NCI-H446 (cell line): ENCODE data around the gene CHEK1.
"Not testable (repeated sequence)": the region's sequence is repeated elsewhere in the genome, so short reads cannot be mapped to it uniquely, and the experiment has no call there.

Experiments used
- DNase-seq, 2 experiments: peaks; one replicate each; lab custom pipeline; 2025; lab: John Stamatoyannopoulos, UW

Gene CHEK1

DNA sequence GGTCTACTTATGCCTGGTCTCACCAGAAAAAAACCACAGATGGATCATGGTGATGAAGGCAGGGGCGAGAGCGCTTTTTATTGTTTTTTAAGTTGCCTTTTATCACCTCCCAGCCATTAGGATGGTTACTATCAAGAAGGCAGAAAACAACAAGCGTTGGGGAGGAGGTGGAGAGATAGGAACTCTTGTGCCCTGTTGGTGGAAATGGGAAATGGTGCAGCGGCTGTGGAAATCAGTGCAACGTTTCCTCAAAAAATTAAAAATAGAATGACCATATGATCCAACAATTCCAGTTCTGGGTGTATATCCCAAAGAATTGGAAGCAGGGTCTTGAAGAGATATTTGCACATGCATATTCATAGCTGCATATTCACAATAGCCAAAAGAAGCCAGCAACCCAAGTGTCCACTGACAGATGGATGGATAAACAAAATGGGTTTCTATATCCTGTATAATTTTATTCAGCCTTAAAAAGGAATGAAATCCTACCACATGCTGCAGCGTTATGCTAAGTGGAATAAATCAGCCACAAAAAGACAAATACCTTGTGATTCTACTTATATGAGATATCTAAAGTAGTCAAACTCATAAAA lies 76.2 kb downstream of the CHEK1 start:
- no peak for DNase-seq

GRCh38 chr11:125701858-125702621 lies 77.1 kb downstream of the CHEK1 start:
- DNase-seq: no peak

DNA sequence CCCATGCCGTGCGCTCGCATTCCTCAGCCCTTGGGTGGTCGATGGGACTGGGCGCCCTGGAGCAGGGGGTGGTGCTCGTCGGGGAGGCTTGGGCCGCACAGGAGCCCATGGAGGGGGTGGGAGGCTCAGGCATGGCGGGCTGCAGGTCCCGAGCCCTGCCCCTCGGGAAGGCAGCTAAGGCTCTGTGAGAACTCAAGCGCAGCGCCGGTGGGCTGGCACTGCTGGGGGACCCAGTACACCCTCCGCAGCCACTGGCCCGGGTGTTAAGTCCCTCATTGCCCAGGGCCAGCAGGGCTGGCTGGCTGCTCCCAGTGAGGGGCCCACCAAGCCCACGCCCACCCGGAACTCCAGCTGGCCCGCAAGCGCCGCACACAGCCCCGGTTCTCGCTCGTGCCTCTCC lies 79.7 kb downstream of the CHEK1 start:
- DNase-seq: not testable (repeated sequence)

- no peak for DNase-seq
Measured at GRCh38 chr11:125720781-125721180, 95.8 kb downstream of the CHEK1 start.

- DNase-seq: peak in 1 of 2 experiments; percentile 9
Measured at GRCh38 chr11:125724125-125724524, 99.2 kb downstream of the CHEK1 start.
